ENCODE data around the gene GABARAP. TPM values are rescaled to one million over a fixed set of nuclear protein-coding genes. Genes with fewer than 3 reads are reported as not detected.

The GABARAP gene
- total and polyA plus RNA-seq, 2 of the 13 experiments (the other 11 are each of a cell fraction or from before 2014, with no cell fraction given), result 161 to 310 TPM

DNA sequence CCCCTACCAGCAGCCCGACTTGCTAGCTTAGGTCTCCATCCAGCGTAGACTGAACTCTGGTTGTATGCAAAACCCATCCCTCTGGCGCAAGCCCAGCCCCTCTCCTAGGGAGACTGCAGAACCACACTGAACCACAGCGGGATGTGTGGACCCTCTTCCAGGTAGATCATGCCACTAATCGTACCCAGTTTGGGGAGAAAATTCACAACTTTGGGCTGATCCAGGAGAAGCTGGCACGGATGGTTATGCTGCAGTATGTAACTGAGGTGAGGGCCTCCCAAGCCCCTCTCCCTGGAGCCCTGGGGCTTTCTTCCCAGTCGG lies 19.3 kb downstream of the GABARAP start (continued):
- TF ChIP-seq MXI1 (IDR thresholded peaks at IDR 0.05; ENCODE audit: borderline replicate concordance, low read depth, low read length) (peak; percentile 19; the same call in 1 of the 3 replicates), ZSCAN9 (CRISPR knock-in tag; IDR thresholded peaks at IDR 0.05; ENCODE audit: borderline replicate concordance) (no peak), MAFF (IDR thresholded peaks at IDR 0.05; ENCODE audit: low read depth, low read length) (no peak), ARNT (IDR thresholded peaks at IDR 0.05) (no peak), FOXM1 (CRISPR knock-in tag; IDR thresholded peaks at IDR 0.05) (no peak), ZNF644 (CRISPR knock-in tag; IDR thresholded peaks at IDR 0.05; ENCODE audit: low read depth) (no peak), ZNF737 (CRISPR knock-in tag; IDR thresholded peaks at IDR 0.05; ENCODE audit: borderline replicate concordance) (no peak), SIX4 (CRISPR knock-in tag; IDR thresholded peaks at IDR 0.05) (no peak), ZNF879 (CRISPR knock-in tag; IDR thresholded peaks at IDR 0.05) (no peak), RBFOX2 (IDR thresholded peaks at IDR 0.05; ENCODE audit: low read depth, low read length) (peak; percentile 53; the same call in 1 of the 2 replicates), ZNF75D (CRISPR knock-in tag; IDR thresholded peaks at IDR 0.05; ENCODE audit: borderline replicate concordance) (no peak), FOXP1 (IDR thresholded peaks at IDR 0.05) (no peak), FOXP1 (CRISPR knock-in tag; IDR thresholded peaks at IDR 0.05) (no peak), GATA4 (IDR thresholded peaks at IDR 0.05; ENCODE audit: borderline replicate concordance, low read depth) (no peak), ZNF143 (CRISPR knock-in tag; IDR thresholded peaks at IDR 0.05) (no peak), ZNF792 (CRISPR knock-in tag; IDR thresholded peaks at IDR 0.05) (no peak), POLR2AphosphoS5 (IDR thresholded peaks at IDR 0.05; ENCODE audit: low read depth, low read length) (peak; percentile 14; the same call in 1 of the 2 replicates), NFIB (CRISPR knock-in tag; IDR thresholded peaks at IDR 0.05; ENCODE audit: borderline replicate concordance) (no peak), POLR2G (IDR thresholded peaks at IDR 0.05; ENCODE audit: low read depth, low read length) (peak; percentile 16; the same call in 1 of the 2 replicates), ZNF501 (CRISPR knock-in tag; IDR thresholded peaks at IDR 0.05) (no peak), POLR2A (IDR thresholded peaks at IDR 0.05; ENCODE audit: insufficient read depth in 1 of 2, low read depth in 2 of 2, low read length in 2 of 2) (peak in 1 of 2 experiments; percentile 46; a peak in 1 of 4 replicates), HDAC1 (CRISPR knock-in tag; IDR thresholded peaks at IDR 0.05) (no peak)
- TF ChIP-seq, protein P1, sequence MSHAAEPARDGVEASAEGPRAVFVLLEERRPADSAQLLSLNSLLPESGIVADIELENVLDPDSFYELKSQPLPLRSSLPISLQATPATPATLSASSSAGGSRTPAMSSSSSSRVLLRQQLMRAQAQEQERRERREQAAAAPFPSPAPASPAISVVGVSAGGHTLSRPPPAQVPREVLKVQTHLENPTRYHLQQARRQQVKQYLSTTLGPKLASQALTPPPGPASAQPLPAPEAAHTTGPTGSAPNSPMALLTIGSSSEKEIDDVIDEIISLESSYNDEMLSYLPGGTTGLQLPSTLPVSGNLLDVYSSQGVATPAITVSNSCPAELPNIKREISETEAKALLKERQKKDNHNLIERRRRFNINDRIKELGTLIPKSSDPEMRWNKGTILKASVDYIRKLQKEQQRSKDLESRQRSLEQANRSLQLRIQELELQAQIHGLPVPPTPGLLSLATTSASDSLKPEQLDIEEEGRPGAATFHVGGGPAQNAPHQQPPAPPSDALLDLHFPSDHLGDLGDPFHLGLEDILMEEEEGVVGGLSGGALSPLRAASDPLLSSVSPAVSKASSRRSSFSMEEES (CRISPR knock-in tag; IDR thresholded peaks at IDR 0.05), result no peak
- TF ChIP-seq, protein P2, sequence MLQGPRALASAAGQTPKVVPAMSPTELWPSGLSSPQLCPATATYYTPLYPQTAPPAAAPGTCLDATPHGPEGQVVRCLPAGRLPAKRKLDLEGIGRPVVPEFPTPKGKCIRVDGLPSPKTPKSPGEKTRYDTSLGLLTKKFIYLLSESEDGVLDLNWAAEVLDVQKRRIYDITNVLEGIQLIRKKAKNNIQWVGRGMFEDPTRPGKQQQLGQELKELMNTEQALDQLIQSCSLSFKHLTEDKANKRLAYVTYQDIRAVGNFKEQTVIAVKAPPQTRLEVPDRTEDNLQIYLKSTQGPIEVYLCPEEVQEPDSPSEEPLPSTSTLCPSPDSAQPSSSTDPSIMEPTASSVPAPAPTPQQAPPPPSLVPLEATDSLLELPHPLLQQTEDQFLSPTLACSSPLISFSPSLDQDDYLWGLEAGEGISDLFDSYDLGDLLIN (CRISPR knock-in tag; IDR thresholded peaks at IDR 0.05; ENCODE audit: borderline replicate concordance), result no peak
- TF ChIP-seq, protein P3, sequence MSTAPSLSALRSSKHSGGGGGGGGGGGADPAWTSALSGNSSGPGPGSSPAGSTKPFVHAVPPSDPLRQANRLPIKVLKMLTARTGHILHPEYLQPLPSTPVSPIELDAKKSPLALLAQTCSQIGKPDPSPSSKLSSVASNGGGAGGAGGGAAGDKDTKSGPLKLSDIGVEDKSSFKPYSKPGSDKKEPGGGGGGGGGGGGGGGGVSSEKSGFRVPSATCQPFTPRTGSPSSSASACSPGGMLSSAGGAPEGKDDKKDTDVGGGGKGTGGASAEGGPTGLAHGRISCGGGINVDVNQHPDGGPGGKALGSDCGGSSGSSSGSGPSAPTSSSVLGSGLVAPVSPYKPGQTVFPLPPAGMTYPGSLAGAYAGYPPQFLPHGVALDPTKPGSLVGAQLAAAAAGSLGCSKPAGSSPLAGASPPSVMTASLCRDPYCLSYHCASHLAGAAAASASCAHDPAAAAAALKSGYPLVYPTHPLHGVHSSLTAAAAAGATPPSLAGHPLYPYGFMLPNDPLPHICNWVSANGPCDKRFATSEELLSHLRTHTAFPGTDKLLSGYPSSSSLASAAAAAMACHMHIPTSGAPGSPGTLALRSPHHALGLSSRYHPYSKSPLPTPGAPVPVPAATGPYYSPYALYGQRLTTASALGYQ (CRISPR knock-in tag; IDR thresholded peaks at IDR 0.05), result no peak
- TF ChIP-seq, protein P4, sequence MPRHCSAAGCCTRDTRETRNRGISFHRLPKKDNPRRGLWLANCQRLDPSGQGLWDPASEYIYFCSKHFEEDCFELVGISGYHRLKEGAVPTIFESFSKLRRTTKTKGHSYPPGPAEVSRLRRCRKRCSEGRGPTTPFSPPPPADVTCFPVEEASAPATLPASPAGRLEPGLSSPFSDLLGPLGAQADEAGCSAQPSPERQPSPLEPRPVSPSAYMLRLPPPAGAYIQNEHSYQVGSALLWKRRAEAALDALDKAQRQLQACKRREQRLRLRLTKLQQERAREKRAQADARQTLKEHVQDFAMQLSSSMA (CRISPR knock-in tag; IDR thresholded peaks at IDR 0.05), result no peak
